GM19463 (cell line): ENCODE data around the gene DNAJC1.
"Not testable (repeated sequence)": the region's sequence is repeated elsewhere in the genome, so short reads cannot be mapped to it uniquely, and the experiment has no call there.

ENCODE experiments used
- ATAC-seq: cut with Tn5 transposase; IDR thresholded peaks from one replicate; pipeline ENCODE4 v1.9.1; 2021; ENCODE audit warnings: mild to moderate bottlenecking, moderate library complexity; ENCODE audit not compliant: unreplicated experiment

DNAJC1 gene

GRCh38 chr10:21832821-21833130 is 170.8 kb downstream of the DNAJC1 start:
- ATAC-seq = no peak

GRCh38 chr10:21831986-21832820 is 171.3 kb downstream of the DNAJC1 start:
- ATAC-seq = no peak

GRCh38 chr10:21830037-21830436 is 173.5 kb downstream of the DNAJC1 start:
- ATAC-seq = no peak

GRCh38 chr10:21827308-21827707 is 176.2 kb downstream of the DNAJC1 start:
- no peak for ATAC-seq

GRCh38 chr10:21826725-21827124 is 176.8 kb downstream of the DNAJC1 start:
- no peak for ATAC-seq

- ATAC-seq = no peak
Measured at GRCh38 chr10:21825345-21825744, 178.2 kb downstream of the DNAJC1 start.

GRCh38 chr10:21824409-21824808 is 179.1 kb downstream of the DNAJC1 start:
- ATAC-seq = no peak

- no peak for ATAC-seq
Measured at GRCh38 chr10:21823617-21824016, 179.9 kb downstream of the DNAJC1 start.

- ATAC-seq = not testable (repeated sequence)
Measured at GRCh38 chr10:21822273-21822672, 181.3 kb downstream of the DNAJC1 start.

- ATAC-seq = no peak
Measured at GRCh38 chr10:21820952-21821351, 182.6 kb downstream of the DNAJC1 start.

GRCh38 chr10:21818416-21818815 is 185.1 kb downstream of the DNAJC1 start:
- ATAC-seq = not testable (repeated sequence)

GRCh38 chr10:21814866-21815265 is 188.7 kb downstream of the DNAJC1 start:
- no peak for ATAC-seq

DNA sequence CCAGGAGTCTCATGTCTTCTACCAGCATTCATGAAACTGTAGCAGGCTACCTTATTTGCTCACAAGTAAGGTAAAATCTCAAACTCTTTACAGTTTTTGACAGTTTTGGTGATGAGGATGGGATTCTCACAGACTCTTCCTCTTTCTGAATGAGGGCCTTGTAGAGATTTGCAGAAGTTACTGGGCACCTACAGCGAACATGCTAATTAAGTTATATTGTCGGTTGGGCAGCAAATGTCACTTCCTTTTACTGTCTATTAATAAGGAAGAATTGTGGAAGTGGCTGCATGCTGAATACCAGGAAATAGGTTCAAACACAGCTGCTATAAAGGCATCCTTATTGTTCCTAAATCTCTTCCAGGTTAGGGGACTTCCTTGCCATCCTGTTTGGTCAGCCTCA is 189.6 kb downstream of the DNAJC1 start:
- no peak for ATAC-seq

GRCh38 chr10:21811245-21811585 is 192.3 kb downstream of the DNAJC1 start:
- ATAC-seq = no peak

DNA sequence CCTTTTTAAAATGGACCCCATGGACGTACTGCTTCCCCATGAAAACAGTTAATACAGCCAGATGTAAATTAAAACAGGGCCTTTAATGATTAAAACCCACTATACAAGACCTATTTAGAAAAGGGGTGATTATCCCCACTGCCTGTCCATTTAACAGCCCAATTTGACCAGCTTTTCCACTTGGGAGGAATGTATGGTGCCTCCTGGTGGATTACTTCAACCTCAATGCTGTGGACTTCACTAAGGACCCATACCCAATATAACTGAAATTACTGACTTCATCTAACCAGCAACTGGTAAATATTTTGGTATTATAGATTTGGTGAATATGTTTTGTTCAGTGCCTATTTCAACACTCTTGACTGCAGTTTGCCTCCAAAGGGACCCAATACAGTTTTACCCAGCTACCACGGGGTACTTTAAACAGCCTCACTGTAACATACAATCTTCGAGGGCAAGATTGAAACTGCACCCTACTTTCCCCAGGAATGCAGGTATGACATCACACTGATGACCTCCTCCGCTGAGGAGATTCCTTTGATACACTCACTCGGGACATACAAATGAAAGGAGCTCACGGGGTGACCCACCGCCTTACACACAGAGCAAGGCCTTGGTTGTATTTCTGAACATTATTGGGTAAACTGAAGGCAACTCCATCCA is 192.8 kb downstream of the DNAJC1 start:
- ATAC-seq = no peak

DNA sequence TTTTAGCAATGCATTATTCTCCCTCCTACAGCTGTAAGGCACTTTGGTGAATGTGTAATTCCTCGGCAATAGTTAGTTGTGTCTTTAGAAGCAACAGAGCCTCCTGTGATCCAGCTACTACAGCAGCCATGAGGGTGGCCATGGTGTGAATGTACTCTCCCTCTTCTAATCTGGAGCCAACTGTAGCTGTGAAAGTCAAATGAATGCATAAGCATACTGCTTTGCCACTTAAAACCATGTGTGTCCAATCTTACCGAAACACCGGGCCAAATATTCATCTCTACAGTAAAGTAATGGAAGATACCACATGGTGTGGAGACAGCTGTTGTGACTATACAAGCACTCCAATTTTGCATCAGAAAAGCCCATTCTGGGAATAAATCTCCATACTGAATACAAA is 195.0 kb downstream of the DNAJC1 start:
- no peak for ATAC-seq

- ATAC-seq = no peak
Measured at GRCh38 chr10:21807180-21807579, 196.3 kb downstream of the DNAJC1 start.

DNA sequence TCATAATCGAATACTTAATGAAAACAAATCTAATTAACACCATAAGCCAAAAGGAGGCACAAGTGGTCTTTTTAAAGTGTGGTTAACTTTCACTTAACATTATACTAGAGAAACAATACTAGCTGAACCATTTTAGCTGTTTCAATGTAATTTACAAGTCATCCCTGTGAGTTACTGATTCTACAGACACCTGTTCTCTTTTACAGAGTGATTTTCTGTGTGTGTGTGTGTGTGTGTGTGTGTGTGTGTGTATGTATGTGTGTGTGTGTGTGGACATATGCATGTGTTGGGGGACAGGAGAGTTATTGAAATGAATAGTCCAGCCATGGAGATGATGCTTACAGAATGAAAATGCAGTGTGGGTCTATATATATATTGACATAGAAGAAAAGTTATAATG is 200.2 kb downstream of the DNAJC1 start:
- no peak for ATAC-seq

GRCh38 chr10:21801609-21802008 is 201.9 kb downstream of the DNAJC1 start:
- no peak for ATAC-seq

GRCh38 chr10:21797984-21798765 is 205.4 kb downstream of the DNAJC1 start:
- no peak for ATAC-seq

- ATAC-seq = no peak
Measured at GRCh38 chr10:21797533-21797932, 206.0 kb downstream of the DNAJC1 start.

DNA sequence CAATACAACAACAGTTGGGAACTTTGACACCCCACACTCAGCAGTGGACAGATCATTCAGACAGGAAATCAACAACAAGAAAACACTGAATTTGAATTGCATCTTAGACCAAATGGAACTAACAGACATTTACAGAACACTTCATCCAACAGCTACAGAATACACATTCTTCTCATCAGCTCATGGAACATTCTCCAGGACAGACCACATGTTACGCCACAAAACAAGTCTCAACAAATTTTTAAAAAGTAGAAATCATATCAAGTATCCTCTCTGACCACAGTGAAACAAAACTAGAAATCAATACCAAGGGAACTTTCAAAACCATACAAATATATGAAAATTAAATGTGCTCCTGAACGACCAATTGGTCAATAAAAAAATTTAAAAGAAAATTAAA is 212.3 kb downstream of the DNAJC1 start:
- no peak for ATAC-seq
